Activated CD4-positive, alpha-beta T cell treated with anti-CD3 and anti-CD28 coated beads, Interleukin-2, amount 50 U/mL, for 24 hours (primary cell): ENCODE results near the gene DAB2.
"Not testable (repeated sequence)": the region's sequence is repeated elsewhere in the genome, so short reads cannot be mapped to it uniquely, and the experiment has no call there.

ENCODE experiments used
- DNase-seq, 2 donors: peaks; one replicate each; pipeline ENCODE4 v3.0.0-alpha.2; 2020; ENCODE audit warnings: low read depth in 1 of 2, low spot score in 1 of 2

DAB2 gene

DNA sequence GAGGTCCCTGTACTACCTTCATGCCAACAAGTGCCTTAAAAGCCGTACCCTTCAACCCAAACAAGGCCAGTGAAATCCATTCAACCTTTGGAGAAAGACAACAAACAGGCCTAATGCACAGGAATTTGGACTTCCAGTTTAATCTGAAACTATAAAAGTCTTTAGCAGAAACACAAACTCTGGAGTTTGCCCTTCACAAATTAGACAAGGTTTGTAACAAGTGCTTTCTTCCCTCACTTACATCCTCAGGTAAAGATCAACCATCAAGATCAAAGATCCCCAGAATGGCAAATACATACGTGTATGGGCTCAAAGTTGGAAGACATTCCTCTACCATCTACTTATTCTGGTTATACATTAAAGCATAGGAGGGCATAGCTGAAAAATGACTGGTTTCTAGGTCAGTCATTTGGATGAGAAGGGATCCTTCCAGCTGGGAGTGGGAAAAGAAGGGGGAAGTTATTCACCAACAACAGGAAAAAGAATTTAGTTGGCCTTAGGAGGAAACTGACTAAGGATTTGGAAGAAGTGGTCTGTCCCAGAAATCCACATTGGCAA lies 2.0 kb downstream of the DAB2 start:
- no peak for DNase-seq

DNA sequence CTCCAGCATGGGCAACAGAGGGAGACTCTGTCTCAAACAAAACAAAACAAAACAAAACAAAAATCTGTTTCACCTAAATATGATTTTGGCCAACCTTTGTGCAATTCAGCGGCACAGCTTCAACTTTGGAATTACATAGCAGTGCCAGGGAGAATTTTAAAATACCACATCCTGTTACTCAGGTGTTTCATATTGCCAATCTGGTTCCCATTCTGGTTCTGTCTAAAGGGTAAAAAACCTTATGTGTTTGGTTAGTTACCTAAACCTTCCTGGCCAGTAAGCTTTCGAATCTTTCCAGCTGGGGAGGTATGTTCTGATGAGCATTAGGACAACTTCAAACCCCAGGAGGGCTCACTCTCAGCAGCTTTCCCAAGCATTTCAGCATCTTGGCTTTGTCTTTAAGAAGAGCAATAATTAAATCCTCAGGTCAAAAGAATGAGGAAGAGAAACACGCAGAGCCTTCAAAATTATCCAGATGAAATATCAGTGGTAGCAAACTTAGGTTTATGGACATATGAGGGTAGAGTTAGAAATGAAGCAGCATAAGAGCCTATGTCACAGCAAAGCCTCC lies 2.7 kb downstream of the DAB2 start:
- no peak for DNase-seq

GRCh38 chr5:39420482-39421145 lies 4.2 kb downstream of the DAB2 start:
- DNase-seq: no peak

DNA sequence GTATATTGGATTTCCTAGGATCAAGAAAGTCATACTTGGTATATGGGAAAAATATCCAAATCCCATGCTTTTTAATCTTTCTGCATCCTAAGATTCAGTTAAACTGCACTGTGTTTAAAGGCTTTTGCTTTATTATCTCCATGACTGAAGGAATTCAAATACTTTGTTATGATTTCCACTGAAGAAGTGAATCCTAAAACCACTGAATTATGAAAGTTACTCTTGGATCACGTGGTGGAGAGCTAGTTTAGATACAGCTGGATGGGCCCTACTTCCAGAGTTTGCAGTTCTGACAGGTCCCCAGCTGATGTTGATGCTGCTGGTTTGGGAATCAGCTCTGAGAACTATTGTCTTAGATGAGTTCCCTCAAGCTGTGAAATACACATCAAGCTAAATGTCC lies 5.0 kb downstream of the DAB2 start:
- no peak for DNase-seq

GRCh38 chr5:39417979-39418378 lies 6.8 kb downstream of the DAB2 start:
- DNase-seq: no peak

- DNase-seq: no peak
Measured at GRCh38 chr5:39415201-39415600, 9.6 kb downstream of the DAB2 start.

- no peak for DNase-seq
Measured at GRCh38 chr5:39414426-39414825, 10.4 kb downstream of the DAB2 start.

GRCh38 chr5:39413771-39414170 lies 11.0 kb downstream of the DAB2 start:
- DNase-seq: no peak

- DNase-seq: no peak
Measured at GRCh38 chr5:39412721-39413394, 11.9 kb downstream of the DAB2 start.

DNA sequence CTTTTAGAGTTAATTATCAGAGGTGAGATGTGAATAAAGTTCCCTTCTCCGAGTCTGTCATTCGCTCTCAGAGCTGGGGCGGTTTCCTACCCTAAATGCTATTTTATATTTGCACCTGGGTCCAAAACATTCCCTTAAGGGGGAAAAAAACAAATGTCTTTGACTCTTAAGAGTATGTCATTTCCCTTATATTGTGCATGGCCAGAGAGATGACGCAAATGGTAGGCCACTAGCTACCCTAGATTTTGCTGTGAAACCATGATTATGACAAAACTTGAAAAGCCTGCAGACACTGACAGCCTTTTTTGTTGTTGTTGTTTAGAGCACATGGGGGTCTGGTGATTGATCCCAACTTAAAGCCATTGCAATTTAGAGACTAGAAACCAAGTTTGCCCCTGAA lies 12.8 kb downstream of the DAB2 start:
- DNase-seq: no peak

DNA sequence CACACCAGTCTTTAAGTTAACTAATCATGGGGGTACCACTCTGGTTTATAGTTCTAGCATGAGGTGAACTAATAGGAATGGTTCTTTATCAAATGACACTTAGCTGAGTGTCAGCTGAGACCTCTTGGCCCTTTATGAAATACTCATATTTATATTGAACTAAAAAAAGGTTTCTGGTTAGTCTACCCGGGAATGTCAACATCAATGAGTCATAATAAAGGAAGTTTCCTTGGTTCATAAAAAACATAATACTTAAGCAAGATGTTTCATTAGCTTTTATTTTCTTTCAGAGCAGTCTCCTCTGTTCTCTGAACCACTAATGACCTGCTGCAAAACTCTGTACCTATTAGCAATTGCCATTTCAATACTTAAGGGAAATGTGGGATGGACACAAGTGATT lies 13.7 kb downstream of the DAB2 start:
- DNase-seq: no peak

DNA sequence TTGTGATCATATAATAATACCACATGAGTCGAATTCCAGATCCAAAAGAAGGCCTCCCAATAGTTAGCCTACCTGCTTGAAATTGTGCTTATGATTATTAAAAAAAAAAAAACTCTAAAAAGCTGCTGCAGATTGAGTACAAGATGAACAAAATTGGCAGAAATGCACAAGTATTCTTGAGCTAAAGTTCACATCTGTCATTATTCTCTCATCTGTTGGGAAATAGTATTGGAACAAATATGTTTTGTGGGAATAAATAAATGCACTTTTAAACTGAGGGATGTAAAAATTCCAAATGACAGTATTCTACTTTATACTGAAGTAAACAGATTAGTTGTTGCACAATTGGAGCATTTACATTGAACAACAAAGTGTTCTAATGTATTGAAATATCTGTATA lies 15.7 kb downstream of the DAB2 start:
- DNase-seq: no peak

DNA sequence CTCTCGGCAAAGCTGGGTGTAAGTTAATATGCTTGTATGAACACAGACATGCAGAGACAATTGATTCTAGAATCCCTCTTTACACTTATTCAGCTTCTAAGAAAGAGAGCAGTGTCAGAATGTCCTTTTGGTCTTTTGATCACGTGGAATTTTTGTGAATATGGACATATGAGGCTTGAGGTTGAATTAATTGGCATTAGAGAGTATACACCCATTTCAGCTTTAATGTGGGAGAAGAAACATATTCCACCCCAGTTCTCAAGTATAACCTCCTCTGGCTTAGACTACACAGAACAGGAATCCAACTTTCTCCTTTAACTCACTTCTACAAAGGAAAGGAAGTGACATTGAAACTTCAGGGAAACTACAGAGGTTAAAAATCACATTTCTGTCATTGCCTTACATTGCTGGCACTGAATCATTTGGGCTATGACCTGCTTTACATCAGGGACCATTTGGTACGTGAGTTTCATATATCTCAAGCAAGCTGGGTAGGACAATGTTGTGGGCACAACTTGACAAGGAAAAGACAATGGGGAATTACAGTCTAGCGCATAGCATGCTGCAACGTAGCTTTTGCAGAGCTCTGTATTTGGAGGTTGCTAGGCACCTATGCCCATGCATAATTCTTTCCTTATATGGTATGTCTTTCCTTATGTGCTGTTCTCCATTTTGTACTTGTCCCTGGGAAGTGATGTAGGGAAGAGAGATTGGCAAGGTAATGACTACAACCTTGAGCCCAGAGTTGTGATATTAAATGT lies 19.5 kb downstream of the DAB2 start:
- DNase-seq: no peak

DNA sequence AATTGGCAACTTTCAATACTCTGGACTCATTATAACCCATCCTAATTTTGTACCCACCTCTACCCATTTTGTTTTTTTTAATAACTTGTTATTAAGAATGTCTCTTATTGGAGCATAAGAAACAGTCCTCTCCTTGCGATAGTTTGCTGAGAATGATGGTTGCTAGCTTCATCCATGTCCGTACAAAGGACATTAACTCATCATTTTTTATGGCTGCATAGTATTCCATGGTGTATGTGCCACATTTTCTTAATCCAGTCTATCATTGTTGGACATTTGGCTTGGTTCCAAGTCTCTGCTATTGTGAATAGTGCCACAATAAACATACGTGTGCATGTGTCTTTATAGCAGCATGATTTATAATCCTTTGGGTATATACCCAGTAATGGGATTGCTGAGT lies 21.0 kb downstream of the DAB2 start:
- DNase-seq: not testable (repeated sequence)

DNA sequence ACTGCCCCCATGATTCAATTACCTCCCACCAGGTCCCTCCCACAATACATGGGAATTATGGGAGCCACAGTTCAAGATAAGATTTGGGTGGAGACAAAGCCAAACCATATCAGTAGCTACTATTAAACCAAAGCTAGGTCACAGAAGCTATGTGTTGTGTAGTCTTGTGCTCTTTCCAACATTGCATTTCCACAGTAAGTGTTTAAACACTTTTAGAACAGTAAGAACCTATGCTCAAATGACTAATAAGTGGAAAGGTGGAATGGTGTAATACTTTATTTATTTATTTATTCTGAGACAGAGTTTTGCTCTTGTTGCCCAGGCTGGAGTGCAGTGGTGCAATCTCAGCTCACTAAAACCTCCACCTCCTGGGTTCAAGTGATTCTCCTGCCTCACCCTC lies 22.6 kb downstream of the DAB2 start:
- DNase-seq: not testable (repeated sequence)

- DNase-seq: no peak
Measured at GRCh38 chr5:39400713-39401578, 23.8 kb downstream of the DAB2 start.

GRCh38 chr5:39399135-39400036 lies 25.4 kb downstream of the DAB2 start:
- no peak for DNase-seq

GRCh38 chr5:39396843-39397242 lies 27.9 kb downstream of the DAB2 start:
- no peak for DNase-seq

DNA sequence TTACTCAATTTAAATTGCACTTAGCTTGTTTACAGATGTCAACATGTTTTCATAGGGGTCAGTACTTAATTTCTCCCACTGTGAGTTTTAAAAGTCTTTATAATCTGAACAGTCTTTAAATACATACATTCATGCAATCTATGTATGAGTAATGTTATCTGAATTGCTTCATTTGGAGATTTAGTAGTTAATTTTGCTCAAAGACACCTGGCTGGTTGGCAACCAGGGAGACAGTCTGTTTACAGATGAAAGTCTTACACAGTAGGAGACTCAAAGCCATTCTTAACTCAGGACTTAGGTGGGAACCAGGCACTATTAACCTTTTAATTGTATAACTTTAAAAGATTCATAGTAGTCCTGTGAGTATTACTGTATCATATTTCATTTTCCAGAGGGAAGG lies 29.3 kb downstream of the DAB2 start:
- no peak for DNase-seq

DNA sequence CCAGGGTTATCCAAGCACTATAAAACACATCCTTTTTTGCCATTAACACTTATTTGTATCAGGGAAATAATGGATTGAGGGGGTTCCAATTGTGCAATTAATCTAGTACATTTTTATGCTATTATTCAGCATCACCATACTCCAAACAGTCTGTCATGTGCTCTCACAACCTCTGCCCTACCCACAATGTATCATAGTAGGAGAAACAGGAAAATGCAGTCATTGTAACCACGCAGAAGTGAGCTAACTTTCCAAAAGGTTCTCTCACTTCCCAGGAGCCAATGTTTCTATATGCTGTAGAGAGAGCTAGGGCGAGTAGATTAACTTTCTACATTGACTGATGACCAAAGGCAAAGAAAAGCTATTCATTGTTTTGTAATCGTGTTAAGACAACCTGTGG lies 29.8 kb downstream of the DAB2 start:
- DNase-seq: no peak
